Tibial artery (tissue), 4 donors: ENCODE results near the gene KCNIP3.
"Not testable (repeated sequence)": the region's sequence is repeated elsewhere in the genome, so short reads cannot be mapped to it uniquely, and the experiment has no call there.

Experiments used
- DNase-seq, 2 donors: peaks; one replicate each; pipeline ENCODE4 v3.0.0-alpha.2; 2019
- H3K27ac ChIP-seq, 2 donors: fragments of 200-600 bp; sonication (generic) in 1 of 2; 1 replicate in 1 of 2; 2 replicates in 1 of 2; pipeline ENCODE4 v1.5.1; 2018 to 2019; ENCODE audit warnings: mild to moderate bottlenecking in 1 of 2
- H3K27me3 ChIP-seq, 2 donors: fragments of 200-600 bp; sonication (generic) in 1 of 2; one replicate each; pipeline versions ENCODE4 v1.5.1 to v1.6.0; 2016 to 2019
- H3K36me3 ChIP-seq, 3 donors: fragments of 200-600 bp; sonication (generic) in 2 of 3; one replicate each; pipeline ENCODE4 v1.5.1; 2016 to 2019; ENCODE audit warnings: mild to moderate bottlenecking in 2 of 3
- H3K4me1 ChIP-seq, 4 donors: fragments of 200-600 bp; sonication (generic) in 2 of 4; 1 replicate in 3 of 4; 2 replicates in 1 of 4; pipeline ENCODE4 v1.5.1; 2016 to 2019
- H3K4me3 ChIP-seq, 2 donors: fragments of 200-600 bp; sonication (generic) in 1 of 2; 1 replicate in 1 of 2; 2 replicates in 1 of 2; pipeline ENCODE4 v1.5.1; 2018 to 2019; ENCODE audit warnings: mild to moderate bottlenecking in 2 of 2
- H3K9me3 ChIP-seq, 3 donors: fragments of 200-600 bp; sonication (generic) in 1 of 3; one replicate each; pipeline ENCODE4 v1.5.1; 2016 to 2019
- CTCF ChIP-seq, 2 experiments: fragments of 200-600 bp in 1 of 2; fragments of 450-650 bp in 1 of 2; IDR thresholded peaks; one replicate each; pipeline ENCODE4 v1.5.1; 2017 to 2019; ENCODE audit warnings: antibody characterized with exemption in 2 of 2, mild to moderate bottlenecking in 1 of 2, moderate library complexity in 1 of 2
- intact Hi-C: fragments of 100-400 bp; cut with DNase I; formaldehyde crosslinking; loops from one replicate; pipeline ENCODE4 v1.15.0; 2023; ENCODE audit warnings: low total_unique reads

KCNIP3 gene

GRCh38 chr2:95374921-95375471, 77.8 kb downstream of the KCNIP3 start:
- TF ChIP-seq CTCF (IDR thresholded peaks at IDR 0.05): no peak
- intact Hi-C loops: no loop called here
- DNase-seq: peak; percentile 19 to 63
- H3K36me3 ChIP-seq: peaks cover 5 to 18% (median 18%) of the 10 kb centered on the region in 3 donors
- no peaks in the 10 kb centered on the region for H3K4me1 ChIP-seq
- H3K4me3 ChIP-seq: no peak overlapping the region
- H3K27me3 ChIP-seq: no peaks in the 10 kb centered on the region
- no peaks in the 10 kb centered on the region for H3K9me3 ChIP-seq
- H3K27ac ChIP-seq: no peak overlapping the region

- Histone ChIP-seq H3K4me3 (no peak overlapping the region), H3K27me3 (no peaks in the 10 kb centered on the region), H3K9me3 (no peaks in the 10 kb centered on the region), H3K36me3 (peaks cover 5 to 18% (median 18%) of the 10 kb centered on the region in 3 donors), H3K27ac (no peak overlapping the region), H3K4me1 (no peaks in the 10 kb centered on the region)
- no peak for TF ChIP-seq CTCF (IDR thresholded peaks at IDR 0.05)
- peak; percentile 13 to 46 for DNase-seq
- intact Hi-C loops: no loop called here
Observed at GRCh38 chr2:95375532-95376150, 78.5 kb downstream of the KCNIP3 start.

GRCh38 chr2:95376311-95377215, 79.4 kb downstream of the KCNIP3 start:
- Histone ChIP-seq H3K27me3 (no peaks in the 10 kb centered on the region), H3K4me1 (no peaks in the 10 kb centered on the region), H3K36me3 (peaks cover 5 to 28% (median 18%) of the 10 kb centered on the region in 3 donors), H3K4me3 (no peak overlapping the region), H3K27ac (no peak overlapping the region), H3K9me3 (no peaks in the 10 kb centered on the region)
- intact Hi-C loops: no loop called here
- peak in 1 of 2 donors; percentile 55 for DNase-seq
- TF ChIP-seq CTCF (IDR thresholded peaks at IDR 0.05): no peak

- no peaks in the 10 kb centered on the region for H3K4me1 ChIP-seq
- intact Hi-C loops: no loop called here
- DNase-seq: peak in 1 of 2 donors; percentile 47
Observed at GRCh38 chr2:95377216-95378123, 80.3 kb downstream of the KCNIP3 start.

DNA sequence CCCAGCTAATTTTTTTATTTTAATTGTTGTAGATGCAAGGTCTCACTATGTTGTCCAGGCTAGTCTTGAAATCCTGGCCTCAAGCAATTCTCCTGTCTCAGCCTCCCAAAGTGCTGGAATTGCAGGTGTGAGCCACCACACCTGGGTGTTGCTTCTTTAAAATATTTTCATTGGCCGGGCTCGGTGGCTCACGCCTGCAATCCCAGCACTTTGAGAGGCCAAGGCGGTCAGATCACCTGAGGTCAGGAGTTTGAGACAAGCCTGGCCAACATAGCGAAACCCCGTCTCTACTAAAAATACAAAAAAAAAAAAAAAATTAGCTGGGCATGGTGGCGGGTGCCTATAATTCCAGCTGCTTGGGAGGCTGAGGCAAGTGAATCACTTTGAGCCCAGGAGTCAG, 81.1 kb downstream of the KCNIP3 start:
- DNase-seq, H3K27ac ChIP-seq, intact Hi-C loops, H3K27me3 ChIP-seq, H3K4me3 ChIP-seq, H3K9me3 ChIP-seq, H3K4me1 ChIP-seq: not testable (repeated sequence)
- H3K36me3 ChIP-seq: peaks cover 5 to 28% (median 18%) of the 10 kb centered on the region in 3 donors

More at GRCh38 chr2:95377216-95378123, 80.3 kb downstream of the KCNIP3 start:
- Histone ChIP-seq H3K36me3 (peaks cover 5 to 28% (median 18%) of the 10 kb centered on the region in 3 donors), H3K4me3 (no peak overlapping the region), H3K27ac (no peak overlapping the region), H3K27me3 (no peaks in the 10 kb centered on the region), H3K9me3 (no peaks in the 10 kb centered on the region)
- TF ChIP-seq CTCF (IDR thresholded peaks at IDR 0.05): no peak
